GM12878 (cell line): ENCODE data around the gene RIT1. TPM values are rescaled to one million over a fixed set of nuclear protein-coding genes. Genes with fewer than 3 reads are reported as not detected.

Source experiments
- ATF7 ChIP-seq: fragments of 450-650 bp; IDR thresholded peaks from 2 replicates; pipeline ENCODE4 v1.6.1; 2016; ENCODE audit warnings: low read depth, mild to moderate bottlenecking
- BACH1 ChIP-seq: fragments of 450-650 bp; IDR thresholded peaks from 2 replicates; pipeline ENCODE4 v1.6.1; 2017; ENCODE audit warnings: mild to moderate bottlenecking, borderline replicate concordance
- BMI1 ChIP-seq: fragments of 450-650 bp; IDR thresholded peaks from 2 replicates; pipeline ENCODE4 v1.6.1; 2016; ENCODE audit warnings: mild to moderate bottlenecking, moderate library complexity, borderline replicate concordance
- CBFB ChIP-seq: IDR thresholded peaks from 2 replicates; pipeline ENCODE4 v1.6.1; 2016; ENCODE audit warnings: antibody characterized with exemption, low read depth
- CREM ChIP-seq: IDR thresholded peaks from 2 replicates; pipeline ENCODE4 v1.6.1; 2014; ENCODE audit warnings: antibody characterized with exemption, low read depth
- EZH2 ChIP-seq: IDR thresholded peaks from 2 replicates; pipeline ENCODE4 v1.6.1; 2012; ENCODE audit warnings: low read depth, mild to moderate bottlenecking, control low read depth, inconsistent platforms, low read length, borderline replicate concordance; ENCODE audit not compliant: control insufficient read depth
- HDAC6 ChIP-seq: fragments of 200-600 bp; sonication (generic); IDR thresholded peaks from one replicate; pipeline ENCODE4 v1.8.0; 2017; ENCODE audit warnings: antibody characterized with exemption; ENCODE audit not compliant: unreplicated experiment
- IKZF2 ChIP-seq, 2 experiments: fragments of 450-650 bp; IDR thresholded peaks; 2 replicates each; pipeline ENCODE4 v1.6.1; 2017; ENCODE audit warnings: mild to moderate bottlenecking in 2 of 2, moderate library complexity in 2 of 2
- KAT2A ChIP-seq: conservative IDR thresholded peaks from 2 replicates; pipeline ENCODE4 v1.6.1; 2011; ENCODE audit warnings: low read depth, low read length; ENCODE audit not compliant: control insufficient read depth
- MEF2B ChIP-seq: fragments of 450-650 bp; IDR thresholded peaks from 2 replicates; pipeline ENCODE4 v1.6.1; 2018; ENCODE audit warnings: mild to moderate bottlenecking, moderate library complexity; ENCODE audit not compliant: partially characterized antibody, poor library complexity, severe bottlenecking
- NFXL1 ChIP-seq: fragments of 450-650 bp; IDR thresholded peaks from 2 replicates; pipeline ENCODE4 v1.6.1; 2017; ENCODE audit warnings: antibody characterized with exemption, mild to moderate bottlenecking, borderline replicate concordance
- PML ChIP-seq: IDR thresholded peaks from 2 replicates; pipeline ENCODE4 v1.6.1; 2012; ENCODE audit warnings: low read length, inconsistent platforms
- POLR2AphosphoS2 ChIP-seq: IDR thresholded peaks from 2 replicates; pipeline ENCODE4 v1.6.1; 2011; ENCODE audit warnings: low read depth, mild to moderate bottlenecking, low read length, improper control_type of control experiment, moderate library complexity
- RAD51 ChIP-seq: fragments of 450-650 bp; IDR thresholded peaks from 2 replicates; pipeline ENCODE4 v1.6.1; 2016; ENCODE audit warnings: moderate library complexity, mild to moderate bottlenecking, inconsistent platforms
- SP1 ChIP-seq: IDR thresholded peaks from one replicate; pipeline ENCODE4 v1.6.1; 2011; ENCODE audit warnings: low read depth, low read length
- SREBF1 ChIP-seq: IDR thresholded peaks from 2 replicates; pipeline ENCODE4 v1.6.1; 2012; ENCODE audit warnings: mild to moderate bottlenecking, low read length
- STAT1 ChIP-seq: fragments of 450-650 bp; conservative IDR thresholded peaks from 2 replicates; pipeline ENCODE4 v1.6.1; 2014; ENCODE audit warnings: antibody characterized with exemption, mild to moderate bottlenecking
- SUZ12 ChIP-seq: fragments of 200-600 bp; sonication (generic); IDR thresholded peaks from one replicate; pipeline ENCODE4 v1.6.1; 2018; ENCODE audit warnings: antibody characterized with exemption, mild to moderate bottlenecking; ENCODE audit not compliant: unreplicated experiment
- YBX1 ChIP-seq: fragments of 450-650 bp; IDR thresholded peaks from 2 replicates; pipeline ENCODE4 v1.6.1; 2016; ENCODE audit warnings: antibody characterized with exemption
- ZNF384 ChIP-seq: IDR thresholded peaks from 2 replicates; pipeline ENCODE4 v1.6.1; 2012; ENCODE audit warnings: low read depth, mild to moderate bottlenecking, low read length, improper control_type of control experiment, borderline replicate concordance
- ZNF622 ChIP-seq: fragments of 450-650 bp; IDR thresholded peaks from 2 replicates; pipeline ENCODE4 v1.6.1; 2017; ENCODE audit warnings: mild to moderate bottlenecking, inconsistent platforms
- ZSCAN29 ChIP-seq: fragments of 450-650 bp; IDR thresholded peaks from 2 replicates; pipeline ENCODE4 v1.6.1; 2017; ENCODE audit warnings: mild to moderate bottlenecking, moderate library complexity
- polyA plus RNA-seq, 11 experiments: library from polyadenylated mRNA; depleted of rRNA in 4 of 11; unstranded in 6 of 11; stranded (reverse) in 5 of 11; fragments of >200 nt; fragmentation: Nextera tagmentation in 4 of 11; fragmentation: Illumina TruSeq in 1 of 11; extraction: Ambion mirVana in 4 of 11; extraction: Trizol in 1 of 11; gene quantifications; 1 replicate in 1 of 11; 2 replicates in 10 of 11; pipeline versions ENCODE4 v1.2.1 to v1.2.3, GENCODE V29; 2011 to 2016; ENCODE audit warnings: inconsistent platforms in 2 of 11, missing spikeins in 2 of 11, low read depth in 1 of 11
- total RNA-seq, 4 experiments: library from RNA; depleted of rRNA in 3 of 4; stranded (reverse); fragments of >200 nt in 3 of 4; fragmentation: Illumina TruSeq in 1 of 4; extraction: Trizol in 1 of 4; gene quantifications; 2 replicates each; pipeline versions ENCODE4 v1.2.1 to v1.2.3, GENCODE V29; 2013 to 2021
- TF ChIP-seq, protein P1 (sequence below): fragments of 450-650 bp; IDR thresholded peaks from 2 replicates; pipeline ENCODE4 v1.6.1; 2014; ENCODE audit warnings: mild to moderate bottlenecking
- TF ChIP-seq, protein P2 (sequence below): fragments of 450-650 bp; formaldehyde crosslinking; IDR thresholded peaks from 2 replicates; pipeline ENCODE4 v1.5.0; 2022; ENCODE audit warnings: mild to moderate bottlenecking, missing genetic modification characterization
- TF ChIP-seq, protein P3 (sequence below): IDR thresholded peaks from 2 replicates; pipeline ENCODE4 v1.6.1; 2012; ENCODE audit warnings: low read depth, low read length, improper control_type of control experiment

The RIT1 gene
- total and polyA plus RNA-seq, 10 of the 15 experiments (the other 5 are each of a cell fraction or from before 2014, with no cell fraction given), result 6.8 to 61.5 (median 13.7) TPM

DNA sequence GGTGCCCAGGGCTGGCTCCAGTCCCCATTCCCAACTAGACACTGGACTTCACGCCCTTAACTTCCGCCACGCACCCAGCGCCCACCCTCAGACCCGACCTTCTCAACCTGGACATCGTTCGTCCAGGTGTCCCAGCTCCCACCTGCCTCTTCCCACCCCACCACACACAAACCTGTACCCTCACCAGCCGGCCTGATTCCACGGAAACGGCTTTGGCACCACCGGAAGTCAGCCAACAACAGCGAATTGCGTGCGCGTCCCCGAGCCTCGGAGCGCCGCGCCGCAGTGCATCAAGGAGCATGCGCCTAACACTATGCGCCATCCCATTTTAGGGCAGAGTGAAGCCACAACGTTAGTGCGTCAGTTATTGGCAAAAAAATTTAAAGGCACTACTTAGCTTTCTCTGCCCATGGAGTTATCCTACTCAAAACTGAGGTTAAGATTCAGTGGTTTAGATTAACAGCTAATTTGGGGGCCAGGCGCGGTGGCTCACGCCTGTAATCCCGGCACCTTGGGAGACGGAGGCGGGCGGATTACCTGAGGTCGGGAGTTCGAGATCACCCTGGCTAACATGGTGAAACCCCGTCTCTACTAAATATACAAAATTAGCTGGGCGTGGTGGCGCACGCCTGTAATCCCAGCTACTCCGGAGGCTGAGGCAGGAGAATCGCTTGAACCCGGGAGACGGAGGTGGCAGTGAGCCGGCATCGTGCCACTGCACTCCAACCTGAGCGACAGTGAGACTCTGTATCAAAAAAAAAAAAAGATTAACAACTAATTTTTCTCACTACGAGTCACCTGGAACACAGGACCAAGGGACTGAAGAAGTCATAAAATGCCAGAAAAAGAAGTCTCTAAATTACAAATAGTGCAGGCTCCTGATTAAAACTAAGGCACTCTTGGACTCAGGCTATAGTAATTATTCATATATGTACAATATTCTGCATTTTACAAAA is 53.9 kb downstream of the RIT1 start, which contains the start of gene GON4L (continued):
- TF ChIP-seq RAD51 (no peak), EZH2 (no peak), ZNF384 (peak; percentile 11; the same call in 1 of the 2 replicates), SP1 (peak; percentile 53), ZSCAN29 (no peak), STAT1 (no peak), ATF7 (peak; percentile 85), BACH1 (no peak), MEF2B (no peak), SUZ12 (no peak), SREBF1 (no peak), HDAC6 (no peak), CREM (peak; percentile 87), IKZF2 (IDR thresholded peaks at IDR 0.05) (peak; percentile 45 to 67; a peak in 3 of 4 replicates), BMI1 (no peak), ZNF622 (no peak), NFXL1 (no peak), PML (no peak; the same call in 1 of the 2 replicates), YBX1 (no peak), POLR2AphosphoS2 (peak; percentile 89), KAT2A (no peak), CBFB (peak; percentile 41; the same call in 1 of the 2 replicates)
- TF ChIP-seq, protein P1, sequence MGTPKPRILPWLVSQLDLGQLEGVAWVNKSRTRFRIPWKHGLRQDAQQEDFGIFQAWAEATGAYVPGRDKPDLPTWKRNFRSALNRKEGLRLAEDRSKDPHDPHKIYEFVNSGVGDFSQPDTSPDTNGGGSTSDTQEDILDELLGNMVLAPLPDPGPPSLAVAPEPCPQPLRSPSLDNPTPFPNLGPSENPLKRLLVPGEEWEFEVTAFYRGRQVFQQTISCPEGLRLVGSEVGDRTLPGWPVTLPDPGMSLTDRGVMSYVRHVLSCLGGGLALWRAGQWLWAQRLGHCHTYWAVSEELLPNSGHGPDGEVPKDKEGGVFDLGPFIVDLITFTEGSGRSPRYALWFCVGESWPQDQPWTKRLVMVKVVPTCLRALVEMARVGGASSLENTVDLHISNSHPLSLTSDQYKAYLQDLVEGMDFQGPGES, result no peak
- TF ChIP-seq, protein P2, sequence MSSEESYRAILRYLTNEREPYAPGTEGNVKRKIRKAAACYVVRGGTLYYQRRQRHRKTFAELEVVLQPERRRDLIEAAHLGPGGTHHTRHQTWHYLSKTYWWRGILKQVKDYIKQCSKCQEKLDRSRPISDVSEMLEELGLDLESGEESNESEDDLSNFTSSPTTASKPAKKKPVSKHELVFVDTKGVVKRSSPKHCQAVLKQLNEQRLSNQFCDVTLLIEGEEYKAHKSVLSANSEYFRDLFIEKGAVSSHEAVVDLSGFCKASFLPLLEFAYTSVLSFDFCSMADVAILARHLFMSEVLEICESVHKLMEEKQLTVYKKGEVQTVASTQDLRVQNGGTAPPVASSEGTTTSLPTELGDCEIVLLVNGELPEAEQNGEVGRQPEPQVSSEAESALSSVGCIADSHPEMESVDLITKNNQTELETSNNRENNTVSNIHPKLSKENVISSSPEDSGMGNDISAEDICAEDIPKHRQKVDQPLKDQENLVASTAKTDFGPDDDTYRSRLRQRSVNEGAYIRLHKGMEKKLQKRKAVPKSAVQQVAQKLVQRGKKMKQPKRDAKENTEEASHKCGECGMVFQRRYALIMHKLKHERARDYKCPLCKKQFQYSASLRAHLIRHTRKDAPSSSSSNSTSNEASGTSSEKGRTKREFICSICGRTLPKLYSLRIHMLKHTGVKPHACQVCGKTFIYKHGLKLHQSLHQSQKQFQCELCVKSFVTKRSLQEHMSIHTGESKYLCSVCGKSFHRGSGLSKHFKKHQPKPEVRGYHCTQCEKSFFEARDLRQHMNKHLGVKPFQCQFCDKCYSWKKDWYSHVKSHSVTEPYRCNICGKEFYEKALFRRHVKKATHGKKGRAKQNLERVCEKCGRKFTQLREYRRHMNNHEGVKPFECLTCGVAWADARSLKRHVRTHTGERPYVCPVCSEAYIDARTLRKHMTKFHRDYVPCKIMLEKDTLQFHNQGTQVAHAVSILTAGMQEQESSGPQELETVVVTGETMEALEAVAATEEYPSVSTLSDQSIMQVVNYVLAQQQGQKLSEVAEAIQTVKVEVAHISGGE, result no peak
- TF ChIP-seq, protein P3, sequence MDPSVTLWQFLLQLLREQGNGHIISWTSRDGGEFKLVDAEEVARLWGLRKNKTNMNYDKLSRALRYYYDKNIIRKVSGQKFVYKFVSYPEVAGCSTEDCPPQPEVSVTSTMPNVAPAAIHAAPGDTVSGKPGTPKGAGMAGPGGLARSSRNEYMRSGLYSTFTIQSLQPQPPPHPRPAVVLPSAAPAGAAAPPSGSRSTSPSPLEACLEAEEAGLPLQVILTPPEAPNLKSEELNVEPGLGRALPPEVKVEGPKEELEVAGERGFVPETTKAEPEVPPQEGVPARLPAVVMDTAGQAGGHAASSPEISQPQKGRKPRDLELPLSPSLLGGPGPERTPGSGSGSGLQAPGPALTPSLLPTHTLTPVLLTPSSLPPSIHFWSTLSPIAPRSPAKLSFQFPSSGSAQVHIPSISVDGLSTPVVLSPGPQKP, result peak; percentile 87
